Measurements from ENCODE around the gene STARD3. TPM values are rescaled to one million over a fixed set of nuclear protein-coding genes. Genes with fewer than 3 reads are reported as not detected.

The STARD3 gene
- total and polyA plus RNA-seq, 2 of the 13 experiments (the other 11 are each of a cell fraction or from before 2014, with no cell fraction given) = 34.6 to 100 TPM

DNA sequence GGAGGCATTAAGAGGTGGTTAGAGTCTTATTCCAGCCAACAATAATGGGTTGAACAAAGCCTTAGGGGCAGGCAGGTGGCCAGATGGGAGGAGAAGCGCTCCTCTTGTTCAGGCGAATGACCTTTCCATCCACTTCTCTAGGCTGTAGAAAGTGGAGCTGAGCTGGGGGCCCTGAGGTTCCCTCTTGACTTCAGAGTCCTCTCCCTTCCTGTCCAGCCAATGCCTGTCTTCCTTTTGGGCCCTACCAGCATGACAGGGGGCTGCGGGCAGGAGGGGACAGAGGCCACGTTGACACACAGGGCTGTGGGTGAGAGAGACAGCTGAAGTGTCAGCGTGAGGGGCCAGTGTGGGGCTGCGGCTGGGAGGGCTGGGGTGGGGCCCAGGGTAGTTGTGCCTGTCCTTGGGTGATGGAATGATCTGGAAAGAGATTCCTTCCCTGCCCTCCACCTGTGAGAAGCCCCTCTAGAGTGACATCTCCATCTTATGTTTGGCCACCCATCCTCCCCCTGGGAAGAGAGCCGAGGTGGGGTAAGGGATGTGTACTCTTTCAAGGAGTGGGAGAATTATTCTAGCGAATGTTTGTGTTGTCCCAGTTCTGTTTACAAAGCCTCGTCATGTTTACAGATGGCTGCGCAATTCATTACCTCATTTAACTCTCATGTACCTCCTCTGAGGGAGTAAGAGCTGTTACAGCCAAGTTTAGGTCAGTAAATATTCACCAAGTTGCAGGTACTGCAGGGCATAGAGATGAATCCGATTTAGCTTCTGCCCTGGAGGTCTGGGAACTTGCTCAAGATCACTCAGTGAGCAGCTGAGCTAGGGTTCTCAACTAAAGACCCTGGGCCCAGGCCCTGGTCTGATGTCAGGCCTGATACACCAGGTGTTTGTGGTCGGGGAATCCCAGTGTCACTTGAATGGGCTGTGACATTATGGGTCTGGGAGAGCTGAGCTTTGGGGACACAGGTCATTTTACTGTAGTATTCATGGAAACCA lies 66.3 kb downstream of the STARD3 start (continued):
- TF ChIP-seq, protein P1, sequence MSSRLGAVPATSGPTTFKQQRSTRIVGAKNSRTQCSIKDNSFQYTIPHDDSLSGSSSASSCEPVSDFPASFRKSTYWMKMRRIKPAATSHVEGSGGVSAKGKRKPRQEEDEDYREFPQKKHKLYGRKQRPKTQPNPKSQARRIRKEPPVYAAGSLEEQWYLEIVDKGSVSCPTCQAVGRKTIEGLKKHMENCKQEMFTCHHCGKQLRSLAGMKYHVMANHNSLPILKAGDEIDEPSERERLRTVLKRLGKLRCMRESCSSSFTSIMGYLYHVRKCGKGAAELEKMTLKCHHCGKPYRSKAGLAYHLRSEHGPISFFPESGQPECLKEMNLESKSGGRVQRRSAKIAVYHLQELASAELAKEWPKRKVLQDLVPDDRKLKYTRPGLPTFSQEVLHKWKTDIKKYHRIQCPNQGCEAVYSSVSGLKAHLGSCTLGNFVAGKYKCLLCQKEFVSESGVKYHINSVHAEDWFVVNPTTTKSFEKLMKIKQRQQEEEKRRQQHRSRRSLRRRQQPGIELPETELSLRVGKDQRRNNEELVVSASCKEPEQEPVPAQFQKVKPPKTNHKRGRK (CRISPR knock-in tag; IDR thresholded peaks at IDR 0.05) = no peak
- TF ChIP-seq HMG20B (CRISPR knock-in tag; conservative IDR thresholded peaks at IDR 0.05) (no peak; the same call in 1 of the 2 replicates), ZNF3 (CRISPR knock-in tag; IDR thresholded peaks at IDR 0.05) (no peak)

DNA sequence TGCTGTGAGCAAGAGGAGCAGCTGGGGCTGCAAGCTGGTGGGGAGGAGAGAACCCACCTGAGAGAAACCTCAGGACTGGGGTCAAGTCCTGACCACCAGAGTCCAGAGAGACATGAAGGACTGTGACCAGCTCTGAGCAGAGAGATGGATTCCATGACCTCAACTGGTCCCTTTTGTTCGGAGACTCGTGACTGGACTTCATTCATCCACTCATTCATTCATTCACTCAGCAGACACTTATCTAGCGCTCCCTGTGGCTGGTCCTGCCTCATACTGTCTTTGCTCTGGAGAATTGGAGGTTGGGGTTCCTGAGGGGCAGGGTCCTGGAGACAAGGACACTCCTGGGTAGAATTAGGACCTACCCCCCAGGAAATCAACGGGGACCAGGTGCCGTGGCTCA lies 67.0 kb downstream of the STARD3 start:
- Histone ChIP-seq H3K79me2 (ENCODE audit: insufficient read depth, low read length) (peaks cover 62% of the 10 kb centered on the region), H3K9me3 (ENCODE audit: low read length) (no peaks in the 10 kb centered on the region), H3K4me3 (replicated peaks in 1 of 3; ENCODE audit: insufficient read depth in 1 of 3, low read depth in 2 of 3, low read length in 3 of 3) (no peak overlapping the region), H2AFZ (ENCODE audit: low read length) (no peak overlapping the region), H3K36me3 (replicated peaks in 1 of 2; ENCODE audit: control insufficient read depth in 1 of 2, insufficient read depth in 2 of 2, low read length in 2 of 2) (peaks cover 23 to 28% of the 10 kb centered on the region in 2 experiments), H3K4me2 (ENCODE audit: low read depth, low read length) (peak overlapping the region; percentile 92; the same call in 1 of the 2 replicates), H4K20me1 (ENCODE audit: insufficient read depth, low read length) (peaks cover 14% of the 10 kb centered on the region; the same call in 1 of the 2 replicates), H3K27me3 (ENCODE audit: control insufficient read depth in 1 of 2, insufficient read depth in 2 of 2, low read length in 2 of 2) (no peaks in the 10 kb centered on the region), H3K9ac (ENCODE audit: insufficient read depth, low read depth, low read length) (peak overlapping the region; percentile 51; the same call in 1 of the 2 replicates), H3K4me1 (ENCODE audit: insufficient read depth, low read length) (peaks cover 57% of the 10 kb centered on the region), H3K27ac (ENCODE audit: extremely low read length, insufficient read depth, low read length) (peak overlapping the region; percentile 78)
- POLR2A ChIA-PET = interaction anchor here (0.6 to 6.6 kb wide), 22 partner anchors 10 to 240 kb away, joined by 3 to 118 read pairs (median 8); partner anchors contain the start of genes GRB7, MIEN1 and PGAP3
- no TSS peak for BruUV-seq (replicated peaks)
- FAIRE-seq (no peak), ATAC-seq (no peak), DNase-seq (ENCODE audit: low spot score) (no peak)
- in situ Hi-C loops (cut with HindIII; ENCODE audit: extremely low pct_ligation_motif_present, low pct_unique_long_range_greater_than_20kb) (no loop called here), intact Hi-C loops (cut with micrococcal nuclease; ENCODE audit: unreplicated experiment) (no loop called here)
- TF ChIP-seq DMAP1 (CRISPR knock-in tag; IDR thresholded peaks at IDR 0.05) (0 out of 2 replicates have a peak, but pooled peaks have one; percentile 6), ZNF430 (CRISPR knock-in tag; IDR thresholded peaks at IDR 0.05) (no peak), ZNF24 (IDR thresholded peaks at IDR 0.05) (0 out of 2 replicates have a peak, but pooled peaks have one; percentile 54), DR1 (CRISPR knock-in tag; IDR thresholded peaks at IDR 0.05) (0 out of 2 replicates have a peak, but pooled peaks have one; percentile 15), ZNF776 (CRISPR knock-in tag; IDR thresholded peaks at IDR 0.05) (0 out of 2 replicates have a peak, but pooled peaks have one; percentile 16), NR2F1 (CRISPR knock-in tag; IDR thresholded peaks at IDR 0.05) (0 out of 4 replicates have a peak, but pooled peaks of 1 of the 2 experiments have one; percentile 18), HOXA5 (CRISPR knock-in tag; IDR thresholded peaks at IDR 0.05) (0 out of 2 replicates have a peak, but pooled peaks have one; percentile 27), ZNF678 (CRISPR knock-in tag; IDR thresholded peaks at IDR 0.05) (no peak)
- WGBS (ENCODE audit: low lambda C conversion rate) = 94% methylated on average over 5 of the region's 5 CpGs
- CTCF ChIA-PET (ENCODE audit: low intra/inter-chr PET ratio, low total read pairs) = interaction anchor here (1.6 kb wide), 1 partner anchor 51 kb away, joined by 4 read pairs; no protein-coding TSS in a partner anchor

Measured in HepG2 (cell line).